Stimulated activated CD8-positive, alpha-beta memory T cell treated with anti-CD3 and anti-CD28 coated beads, Interleukin-4, amount 100 ng/mL, for 24 hours (primary cell): Measurements from ENCODE around the gene TIGIT.

Source experiments
- DNase-seq: peaks from one replicate; pipeline ENCODE4 v3.0.0-alpha.2; 2020; ENCODE audit warnings: low read depth

The TIGIT gene

GRCh38 chr3:114310695-114311094 lies 16.9 kb downstream of the TIGIT start:
- DNase-seq = no peak

- DNase-seq = no peak
These were observed 19.6 kb downstream of the TIGIT start for GRCh38 chr3:114313426-114313825.

GRCh38 chr3:114314282-114314681 lies 20.5 kb downstream of the TIGIT start:
- DNase-seq = no peak

GRCh38 chr3:114318295-114318694 lies 24.5 kb downstream of the TIGIT start:
- no peak for DNase-seq

GRCh38 chr3:114319453-114319852 lies 25.6 kb downstream of the TIGIT start:
- no peak for DNase-seq

GRCh38 chr3:114320246-114320645 lies 26.4 kb downstream of the TIGIT start:
- no peak for DNase-seq

GRCh38 chr3:114323546-114324254 lies 29.9 kb downstream of the TIGIT start:
- DNase-seq = no peak

- no peak for DNase-seq
These were observed 33.8 kb downstream of the TIGIT start for GRCh38 chr3:114327665-114328064.

- no peak for DNase-seq
These were observed 34.5 kb downstream of the TIGIT start for GRCh38 chr3:114328345-114328744.

GRCh38 chr3:114329823-114330222 lies 36.0 kb downstream of the TIGIT start:
- DNase-seq = no peak

- DNase-seq = no peak
These were observed 37.2 kb downstream of the TIGIT start for GRCh38 chr3:114331007-114331406.

- no peak for DNase-seq
These were observed 37.9 kb downstream of the TIGIT start for GRCh38 chr3:114331710-114332109.

- DNase-seq = no peak
These were observed 38.7 kb downstream of the TIGIT start for GRCh38 chr3:114332342-114333179.

- DNase-seq = no peak
These were observed 39.5 kb downstream of the TIGIT start for GRCh38 chr3:114333180-114333922.

GRCh38 chr3:114333923-114334240 lies 40.1 kb downstream of the TIGIT start:
- no peak for DNase-seq

- DNase-seq = no peak
These were observed 42.4 kb downstream of the TIGIT start for GRCh38 chr3:114336122-114336697.

GRCh38 chr3:114336857-114337256 lies 43.0 kb downstream of the TIGIT start:
- DNase-seq = no peak

GRCh38 chr3:114338651-114339357 lies 45.0 kb downstream of the TIGIT start:
- no peak for DNase-seq

- no peak for DNase-seq
These were observed 50.7 kb downstream of the TIGIT start for GRCh38 chr3:114344492-114344891.

- no peak for DNase-seq
These were observed 56.4 kb downstream of the TIGIT start for GRCh38 chr3:114350271-114350670.

- no peak for DNase-seq
These were observed 56.9 kb downstream of the TIGIT start for GRCh38 chr3:114350690-114351089.
